ENCODE results near the gene MRPL23.

Gene MRPL23

DNA sequence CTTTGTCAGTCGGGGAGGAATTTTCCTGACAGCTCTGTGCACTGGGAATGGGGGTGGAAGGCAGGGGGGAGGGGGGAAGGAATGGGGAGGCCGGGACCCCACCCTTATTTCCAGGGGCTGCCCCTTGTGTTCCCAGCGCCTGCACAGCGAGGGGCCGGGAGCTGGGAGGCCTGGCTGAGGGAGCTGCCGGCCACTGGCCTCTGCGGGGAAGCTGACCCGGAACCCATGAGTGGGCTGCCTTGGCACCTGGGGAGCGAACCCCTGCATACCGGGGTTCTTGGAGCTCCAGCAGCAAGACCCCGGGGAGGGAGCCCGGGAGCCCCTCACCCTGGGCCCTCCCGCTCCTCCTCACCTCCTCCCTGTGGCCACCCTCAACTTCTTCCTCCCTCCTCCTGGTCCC lies 47.0 kb downstream of the MRPL23 start:
- no peak overlapping the region for H3K4me3 ChIP-seq (ENCODE audit: low read depth, low read length)
- H3K27me3 ChIP-seq (ENCODE audit: insufficient read depth, low read depth, severe bottlenecking) = no peaks in the 10 kb centered on the region
- no peak for DNase-seq
- H3K27ac ChIP-seq = no peak overlapping the region
- TF ChIP-seq, protein P1, sequence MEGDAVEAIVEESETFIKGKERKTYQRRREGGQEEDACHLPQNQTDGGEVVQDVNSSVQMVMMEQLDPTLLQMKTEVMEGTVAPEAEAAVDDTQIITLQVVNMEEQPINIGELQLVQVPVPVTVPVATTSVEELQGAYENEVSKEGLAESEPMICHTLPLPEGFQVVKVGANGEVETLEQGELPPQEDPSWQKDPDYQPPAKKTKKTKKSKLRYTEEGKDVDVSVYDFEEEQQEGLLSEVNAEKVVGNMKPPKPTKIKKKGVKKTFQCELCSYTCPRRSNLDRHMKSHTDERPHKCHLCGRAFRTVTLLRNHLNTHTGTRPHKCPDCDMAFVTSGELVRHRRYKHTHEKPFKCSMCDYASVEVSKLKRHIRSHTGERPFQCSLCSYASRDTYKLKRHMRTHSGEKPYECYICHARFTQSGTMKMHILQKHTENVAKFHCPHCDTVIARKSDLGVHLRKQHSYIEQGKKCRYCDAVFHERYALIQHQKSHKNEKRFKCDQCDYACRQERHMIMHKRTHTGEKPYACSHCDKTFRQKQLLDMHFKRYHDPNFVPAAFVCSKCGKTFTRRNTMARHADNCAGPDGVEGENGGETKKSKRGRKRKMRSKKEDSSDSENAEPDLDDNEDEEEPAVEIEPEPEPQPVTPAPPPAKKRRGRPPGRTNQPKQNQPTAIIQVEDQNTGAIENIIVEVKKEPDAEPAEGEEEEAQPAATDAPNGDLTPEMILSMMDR (IDR thresholded peaks at IDR 0.05; ENCODE audit: low read depth, low read length) = no peak
- H3K9me3 ChIP-seq (ENCODE audit: severe bottlenecking) = no peaks in the 10 kb centered on the region
- no peaks in the 10 kb centered on the region for H3K36me3 ChIP-seq

DNA sequence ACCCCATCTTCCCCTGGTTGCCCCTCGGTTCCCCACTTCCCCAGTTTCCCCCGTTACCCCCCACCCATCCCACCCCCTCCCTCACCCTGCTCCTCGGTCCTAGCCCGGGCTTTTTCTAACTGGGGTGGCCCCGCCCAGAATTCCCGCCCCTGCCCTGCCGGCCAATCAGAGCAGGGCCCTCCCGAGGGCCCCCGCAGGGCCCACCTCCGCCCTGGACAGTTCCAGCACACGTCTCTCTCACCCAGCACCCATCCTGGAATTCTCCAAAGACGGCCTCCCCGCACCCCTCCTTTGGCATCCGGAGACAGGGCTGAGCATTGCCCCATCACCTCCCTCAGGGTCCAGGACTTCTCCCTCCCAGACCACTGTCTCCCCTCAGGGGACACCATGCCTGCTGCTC lies 50.6 kb downstream of the MRPL23 start, which contains the start of gene H19:
Gene H19, minus strand, starts transcription at position 88 of the 400 bp plus-strand sequence.
- Histone ChIP-seq H3K36me3 (no peaks in the 10 kb centered on the region), H3K27ac (no peak within 1 kb of the TSS), H3K9me3 (ENCODE audit: severe bottlenecking) (no peaks in the 10 kb centered on the region), H3K27me3 (ENCODE audit: insufficient read depth, low read depth, severe bottlenecking) (no peaks in the 10 kb centered on the region), H3K4me3 (ENCODE audit: low read depth, low read length) (no peak within 1 kb of the TSS)
- no peak for DNase-seq
- TF ChIP-seq, protein P1 (IDR thresholded peaks at IDR 0.05; ENCODE audit: low read depth, low read length) = no peak

DNA sequence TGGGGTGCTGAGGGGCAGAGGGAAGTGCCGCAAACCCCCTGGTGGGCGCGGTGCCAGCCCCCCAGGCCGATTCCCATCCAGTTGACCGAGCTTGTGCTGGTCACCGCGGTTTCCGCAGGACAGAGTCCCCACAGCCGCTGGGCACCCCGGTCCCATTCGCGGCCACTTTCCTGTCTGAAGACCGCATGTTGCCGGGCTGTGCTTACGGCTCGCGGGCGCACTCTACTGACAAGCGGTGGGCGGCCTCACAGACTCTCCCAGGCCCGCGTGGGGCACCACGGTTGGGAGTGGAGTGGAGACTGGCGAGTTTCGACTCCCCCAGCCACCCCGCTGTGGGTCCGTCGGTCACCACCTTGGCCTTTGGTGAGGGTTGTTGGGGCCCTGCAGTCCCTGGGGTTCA lies 51.2 kb downstream of the MRPL23 start:
- DNase-seq = no peak
- TF ChIP-seq, protein P1 (IDR thresholded peaks at IDR 0.05; ENCODE audit: low read depth, low read length) = no peak
- no peak overlapping the region for H3K4me3 ChIP-seq (ENCODE audit: low read depth, low read length)
- H3K27me3 ChIP-seq (ENCODE audit: insufficient read depth, low read depth, severe bottlenecking) = no peaks in the 10 kb centered on the region
- no peaks in the 10 kb centered on the region for H3K9me3 ChIP-seq (ENCODE audit: severe bottlenecking)
- H3K36me3 ChIP-seq = no peaks in the 10 kb centered on the region
- H3K27ac ChIP-seq = no peak overlapping the region

DNA sequence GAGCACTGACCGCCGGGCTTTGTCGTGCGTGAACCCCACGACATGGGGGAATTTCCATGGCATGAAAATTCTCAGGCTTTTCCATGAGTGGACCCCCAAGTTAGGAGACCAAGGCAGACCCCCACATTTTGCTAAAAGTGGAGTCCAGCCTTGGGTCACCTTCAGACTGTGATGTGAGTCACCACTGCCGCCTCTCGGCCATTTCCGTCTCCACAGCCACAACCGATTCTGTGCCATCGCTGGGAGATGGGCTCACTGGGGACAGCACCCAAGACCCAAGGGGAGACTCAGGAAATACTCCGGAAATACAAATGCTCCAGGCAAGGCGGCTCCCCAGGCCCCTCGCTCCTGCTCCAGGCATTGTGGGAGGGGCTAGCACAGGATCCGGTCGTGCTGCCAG lies 51.7 kb downstream of the MRPL23 start:
- H3K27ac ChIP-seq = no peak overlapping the region
- no peak for DNase-seq
- TF ChIP-seq, protein P1 (IDR thresholded peaks at IDR 0.05; ENCODE audit: low read depth, low read length) = no peak
- no peaks in the 10 kb centered on the region for H3K9me3 ChIP-seq (ENCODE audit: severe bottlenecking)
- H3K4me3 ChIP-seq (ENCODE audit: low read depth, low read length) = no peak overlapping the region
- no peaks in the 10 kb centered on the region for H3K36me3 ChIP-seq
- no peaks in the 10 kb centered on the region for H3K27me3 ChIP-seq (ENCODE audit: insufficient read depth, low read depth, severe bottlenecking)

DNA sequence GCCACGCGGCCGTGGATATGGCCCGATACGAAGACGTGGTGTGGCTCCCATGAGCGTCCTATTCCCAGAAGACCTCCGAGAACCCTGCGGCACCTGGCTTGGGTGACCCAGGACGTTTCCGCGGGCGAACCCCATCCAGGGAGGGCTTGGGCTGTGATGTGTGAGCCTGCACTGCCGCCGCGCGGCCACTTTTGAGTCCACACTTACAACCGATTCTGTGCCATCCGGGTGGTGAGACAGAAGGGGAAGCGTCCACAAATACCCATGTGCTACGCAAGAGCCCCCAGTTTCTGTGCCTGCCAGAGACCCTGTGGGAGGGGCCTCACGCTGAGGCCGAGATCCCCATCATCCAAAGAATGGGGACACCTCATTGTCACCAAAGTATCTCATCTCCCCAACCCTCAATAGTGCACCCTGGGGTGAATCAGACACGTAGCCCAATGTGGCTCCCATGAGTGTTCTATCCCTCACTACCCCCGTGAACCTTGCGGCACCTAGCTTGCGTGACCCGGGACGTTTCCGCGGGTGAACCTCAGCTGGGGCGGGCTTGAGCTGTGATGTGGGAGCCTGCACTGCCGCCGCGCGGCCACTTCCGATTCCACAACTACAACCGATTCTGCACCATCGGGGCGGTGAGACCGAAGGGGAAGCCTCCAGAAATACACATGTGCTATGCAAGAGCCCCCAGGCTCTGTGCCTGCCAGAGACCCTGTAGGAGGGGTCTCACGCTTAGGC lies 55.1 kb downstream of the MRPL23 start:
- TF ChIP-seq, protein P1 (IDR thresholded peaks at IDR 0.05; ENCODE audit: low read depth, low read length) = no peak
- no peak for DNase-seq
- no peak overlapping the region for H3K4me3 ChIP-seq (ENCODE audit: low read depth, low read length)

DNA sequence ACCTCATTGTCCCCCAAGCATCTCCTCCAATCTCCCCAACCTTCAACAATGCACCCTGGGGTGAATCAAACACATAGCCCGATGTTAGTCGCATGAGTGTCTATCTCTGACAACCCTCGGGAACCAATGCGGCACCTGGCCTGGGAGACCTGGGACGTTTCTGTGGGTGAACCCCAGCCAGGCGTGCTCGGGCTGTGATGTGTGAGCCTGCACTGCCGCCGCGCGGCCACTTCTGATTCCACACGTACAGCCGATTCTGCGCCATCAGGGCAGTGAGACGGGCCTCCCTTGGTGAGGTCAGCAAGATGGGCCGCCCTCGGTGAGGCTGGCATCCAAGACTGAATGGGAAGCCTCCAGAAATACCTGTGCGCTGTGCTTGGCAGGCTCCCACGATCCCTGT lies 55.7 kb downstream of the MRPL23 start:
- no peak overlapping the region for H3K4me3 ChIP-seq (ENCODE audit: low read depth, low read length)
- TF ChIP-seq, protein P1 (IDR thresholded peaks at IDR 0.05; ENCODE audit: low read depth, low read length) = no peak
- no peaks in the 10 kb centered on the region for H3K36me3 ChIP-seq
- no peaks in the 10 kb centered on the region for H3K27me3 ChIP-seq (ENCODE audit: insufficient read depth, low read depth, severe bottlenecking)
- H3K9me3 ChIP-seq (ENCODE audit: severe bottlenecking) = no peaks in the 10 kb centered on the region
- DNase-seq = no peak
- H3K27ac ChIP-seq = no peak overlapping the region

More for the DNA sequence above, 55.1 kb downstream of the MRPL23 start:
- H3K27me3 ChIP-seq (ENCODE audit: insufficient read depth, low read depth, severe bottlenecking) = no peaks in the 10 kb centered on the region
- no peaks in the 10 kb centered on the region for H3K36me3 ChIP-seq
- H3K9me3 ChIP-seq (ENCODE audit: severe bottlenecking) = no peaks in the 10 kb centered on the region
- no peak overlapping the region for H3K27ac ChIP-seq
